SU-DHL-6 (cell line): ENCODE results near the gene LRRTM4.

Experiments
- EZH2phosphoT487 ChIP-seq: fragments of 200-600 bp; sonication (generic), shearing (Covaris generic); conservative IDR thresholded peaks from 2 replicates; pipeline ENCODE4 v1.6.1; 2018; ENCODE audit warnings: mild to moderate bottlenecking, antibody characterized with exemption, low read length, moderate library complexity, mixed read lengths
- TF ChIP-seq, protein P1 (sequence below): fragments of 200-600 bp; sonication (generic); IDR thresholded peaks from one replicate; pipeline ENCODE4 v1.5.1; 2017; ENCODE audit warnings: antibody characterized with exemption, mild to moderate bottlenecking, low read length, moderate library complexity; ENCODE audit not compliant: insufficient read depth, poor library complexity, severe bottlenecking

- TF ChIP-seq, protein P1, sequence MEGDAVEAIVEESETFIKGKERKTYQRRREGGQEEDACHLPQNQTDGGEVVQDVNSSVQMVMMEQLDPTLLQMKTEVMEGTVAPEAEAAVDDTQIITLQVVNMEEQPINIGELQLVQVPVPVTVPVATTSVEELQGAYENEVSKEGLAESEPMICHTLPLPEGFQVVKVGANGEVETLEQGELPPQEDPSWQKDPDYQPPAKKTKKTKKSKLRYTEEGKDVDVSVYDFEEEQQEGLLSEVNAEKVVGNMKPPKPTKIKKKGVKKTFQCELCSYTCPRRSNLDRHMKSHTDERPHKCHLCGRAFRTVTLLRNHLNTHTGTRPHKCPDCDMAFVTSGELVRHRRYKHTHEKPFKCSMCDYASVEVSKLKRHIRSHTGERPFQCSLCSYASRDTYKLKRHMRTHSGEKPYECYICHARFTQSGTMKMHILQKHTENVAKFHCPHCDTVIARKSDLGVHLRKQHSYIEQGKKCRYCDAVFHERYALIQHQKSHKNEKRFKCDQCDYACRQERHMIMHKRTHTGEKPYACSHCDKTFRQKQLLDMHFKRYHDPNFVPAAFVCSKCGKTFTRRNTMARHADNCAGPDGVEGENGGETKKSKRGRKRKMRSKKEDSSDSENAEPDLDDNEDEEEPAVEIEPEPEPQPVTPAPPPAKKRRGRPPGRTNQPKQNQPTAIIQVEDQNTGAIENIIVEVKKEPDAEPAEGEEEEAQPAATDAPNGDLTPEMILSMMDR, result no peak
- TF ChIP-seq EZH2phosphoT487, result no peak
Observed at GRCh38 chr2:77566582-77566981, 44.4 kb upstream of the LRRTM4 start.
